Motor neuron (in vitro differentiated cells): ENCODE results near the gene ELP2. TPM values are rescaled to one million over a fixed set of nuclear protein-coding genes. Genes with fewer than 3 reads are reported as not detected.

Experiments
- ATAC-seq, 8 experiments: fragments of 200-7000 bp; cut with Tn5 transposase; replicated peaks in 6 of 8; 2 replicates each; pipeline ENCODE4 v1.8.0; 2021; ENCODE audit warnings: mild to moderate bottlenecking in 8 of 8, moderate library complexity in 8 of 8
- H3K27ac ChIP-seq, 2 donors: fragments of 250-450 bp; sonication (Bioruptor Pico); 2 replicates each; pipeline ENCODE4 v1.9.0; 2021; ENCODE audit warnings: antibody characterized with exemption in 2 of 2, mild to moderate bottlenecking in 2 of 2, moderate library complexity in 1 of 2
- H3K4me1 ChIP-seq, 2 donors: fragments of 250-450 bp; sonication (Bioruptor Pico); replicated peaks in 1 of 2; 2 replicates each; pipeline ENCODE4 v1.6.1; 2021; ENCODE audit warnings: antibody characterized with exemption in 2 of 2, mild to moderate bottlenecking in 2 of 2, moderate library complexity in 1 of 2
- H3K4me3 ChIP-seq, 5 donors: fragments of 250-450 bp; sonication (Bioruptor Pico); 2 replicates each; pipeline ENCODE4 v1.9.0; 2021; ENCODE audit warnings: antibody characterized with exemption in 5 of 5, mild to moderate bottlenecking in 5 of 5, moderate library complexity in 4 of 5
- WGBS, 10 experiments: fragments of 450-650 bp; shearing (Covaris generic); methylation state at CpG; one replicate each; pipeline ENCODE4 v1.0.0; 2022; 5-methylcytosine and 5-hydroxymethylcytosine counted together
- in situ Hi-C, 9 experiments: fragments of 400-800 bp; cut with MboI; loops; one replicate each; pipeline ENCODE4 v1.15.0; 2021; ENCODE audit warnings: low sequenced_read_pairs in 9 of 9, low pct_unique_long_range_greater_than_20kb in 2 of 9; ENCODE audit not compliant: unreplicated experiment in 9 of 9
- total RNA-seq, 8 experiments: library from RNA; unstranded; fragments of 300-600 nt; gene quantifications; 2 replicates each; pipeline versions ENCODE4 v1.2.3 to v1.2.4, GENCODE V29; 2022

The ELP2 gene
- total RNA-seq, 8 experiments from 2014 or later = 47.7 to 80.1 (median 66.3) TPM

DNA sequence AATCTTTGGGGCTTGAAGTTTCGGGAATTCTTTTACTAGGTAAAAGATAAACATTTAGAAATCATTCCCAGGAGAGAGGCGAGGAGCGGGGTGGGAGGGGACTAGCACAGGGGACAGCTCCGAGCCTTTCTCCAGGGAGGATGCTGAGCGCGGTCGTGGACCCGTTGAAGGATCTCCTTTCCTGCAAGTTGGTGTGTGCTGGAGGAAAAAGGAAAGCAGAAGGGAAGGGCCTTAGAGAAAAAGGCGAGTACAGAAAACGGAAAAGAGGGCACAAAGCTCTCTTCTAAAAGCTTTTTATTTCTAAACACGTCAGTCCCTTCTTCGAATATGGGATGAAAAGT, 1.2 kb upstream of the ELP2 start:
- Histone ChIP-seq H3K4me1 (peaks cover 14 to 19% of the 10 kb centered on the region in 2 donors), H3K27ac (peak overlapping the region in 1 of 2 donors; percentile 99), H3K4me3 (peak overlapping the region; percentile 74 to 100 (median 83))
- in situ Hi-C loops = loop anchor here in 2 of 9 experiments (25.0 kb wide), 1 partner anchor 116 kb away; no protein-coding TSS in a partner anchor
- no peak for ATAC-seq
- 0 to 4% (median 0%) methylated on average over 2 to 8 of the region's 12 CpGs; no CpG with 5 or more reads in 2 of the 10 experiments for WGBS, 10 experiments

DNA sequence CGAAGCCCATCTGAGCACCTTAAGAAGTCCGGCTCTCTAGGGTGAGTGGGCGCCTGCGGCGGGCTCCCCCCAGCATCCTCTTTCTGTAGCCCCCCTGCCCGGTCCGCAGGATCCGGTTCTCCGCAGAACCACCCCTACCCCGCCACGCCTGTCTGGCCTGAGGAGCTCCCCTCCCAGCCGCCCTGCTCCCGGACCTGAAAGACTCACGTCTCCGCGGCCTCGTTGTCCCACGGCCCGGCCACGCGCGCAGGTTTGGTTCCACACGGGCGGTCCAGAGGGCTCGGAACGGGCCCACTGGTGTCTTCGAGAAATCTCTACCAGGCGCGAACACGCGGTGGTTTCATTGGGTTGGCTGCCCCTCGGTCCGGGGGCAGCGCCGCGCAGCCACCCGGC, 796 bp upstream of the ELP2 start:
- peak; percentile 16 to 43 (median 24) for ATAC-seq
- peak overlapping the region; percentile 74 to 100 (median 83) for H3K4me3 ChIP-seq
- peak overlapping the region; percentile 99 to 100 for H3K27ac ChIP-seq
- H3K4me1 ChIP-seq = peaks cover 14 to 19% of the 10 kb centered on the region in 2 donors
- in situ Hi-C loops = loop anchor here in 2 of 9 experiments (25.0 kb wide), 1 partner anchor 117 kb away; no protein-coding TSS in a partner anchor
- 0 to 2% (median 0%) methylated on average over 3 to 17 of the region's 37 CpGs; no CpG with 5 or more reads in 5 of the 10 experiments for WGBS, 10 experiments

DNA sequence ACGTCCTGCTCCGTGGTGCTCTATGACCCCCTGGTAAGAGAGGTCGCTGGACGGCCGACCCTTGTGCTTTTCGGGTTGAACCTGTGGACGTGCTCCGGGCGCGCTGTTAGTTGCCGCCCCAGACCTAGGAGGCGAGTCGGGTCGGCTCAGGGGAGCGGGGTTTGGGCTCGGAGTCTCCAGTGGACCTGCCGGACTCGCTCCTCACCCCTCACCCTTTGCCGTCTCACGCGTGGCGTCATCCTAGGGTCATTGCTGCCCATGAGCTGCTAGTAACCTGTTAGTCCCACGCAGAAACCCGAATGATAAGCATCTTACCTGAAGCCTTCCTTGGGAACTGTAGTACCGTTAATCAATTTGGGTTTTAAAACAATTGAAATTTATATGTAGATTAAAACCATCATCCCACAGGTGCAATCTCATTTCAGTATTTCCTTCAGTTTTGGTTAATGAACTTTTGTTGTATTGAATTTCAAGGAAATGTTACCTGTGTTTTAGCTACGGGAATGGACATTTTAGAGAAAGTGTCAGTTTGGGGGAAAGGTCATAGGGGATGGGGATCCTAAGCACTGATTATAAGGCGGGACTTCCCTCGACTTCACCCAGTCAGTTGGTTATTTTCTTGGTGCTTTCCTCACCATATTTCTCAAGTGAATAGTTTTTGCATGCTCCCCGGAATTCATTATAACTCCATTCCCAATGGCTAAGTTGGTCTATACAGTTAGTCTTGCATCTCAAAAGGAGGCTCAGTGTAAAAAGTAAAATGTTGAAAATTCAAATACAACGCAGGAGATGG, 536 bp downstream of the ELP2 start:
- Histone ChIP-seq H3K27ac (peak overlapping the region; percentile 99 to 100), H3K4me1 (peaks cover 14 to 19% of the 10 kb centered on the region in 2 donors), H3K4me3 (peak overlapping the region; percentile 74 to 100 (median 83))
- peak; percentile 9 to 32 (median 18) for ATAC-seq
- in situ Hi-C loops = loop anchor here in 2 of 9 experiments (25.0 kb wide), 1 partner anchor 118 kb away; no protein-coding TSS in a partner anchor
- 0 to 29% (median 13%) methylated on average over 3 to 21 of the region's 30 CpGs for WGBS, 10 experiments

DNA sequence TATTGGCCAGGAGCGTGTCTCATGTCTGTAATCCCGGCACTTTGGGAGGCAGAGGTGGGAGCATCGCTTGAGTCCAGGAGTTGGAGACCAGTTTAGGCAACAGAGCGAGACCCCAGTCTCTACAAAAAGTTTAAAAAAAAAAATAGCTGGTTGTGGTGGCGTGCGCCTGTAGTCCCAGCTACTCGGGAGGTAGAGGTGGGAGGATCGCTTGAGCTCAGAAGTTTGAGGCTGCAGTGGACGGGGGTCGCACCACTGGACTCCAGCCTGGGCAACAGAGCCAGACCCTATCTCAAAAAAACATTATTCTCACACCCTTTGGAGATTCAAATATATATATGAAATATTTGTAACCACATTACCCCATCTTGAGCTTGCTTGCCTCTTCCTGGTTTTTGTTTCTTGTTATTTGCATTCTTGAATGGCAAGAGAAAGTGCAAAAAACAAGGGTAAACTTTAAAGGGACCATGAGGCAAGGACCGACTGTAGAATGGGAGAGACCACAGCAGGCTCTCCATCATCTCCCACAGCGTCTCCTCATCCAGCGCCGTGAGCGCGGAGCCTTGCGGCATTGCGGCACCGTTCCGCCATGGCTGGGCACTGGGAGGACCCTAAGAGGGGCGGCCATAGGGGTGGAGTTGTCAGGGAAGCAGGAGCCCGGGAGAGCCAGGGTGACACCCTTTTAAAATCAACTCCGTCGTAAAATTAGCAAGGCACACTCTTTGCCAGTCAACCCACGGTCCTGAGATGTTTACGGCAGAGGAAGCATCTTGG, 1.4 kb downstream of the ELP2 start:
- 65 to 100% (median 93%) methylated on average over 1 to 16 of the region's 26 CpGs; no CpG with 5 or more reads in 1 of the 10 experiments for WGBS, 10 experiments
- H3K4me1 ChIP-seq = peaks cover 14 to 19% of the 10 kb centered on the region in 2 donors
- in situ Hi-C loops = loop anchor here in 2 of 9 experiments (25.0 kb wide), 1 partner anchor 119 kb away; no protein-coding TSS in a partner anchor
- no peak for ATAC-seq
- H3K4me3 ChIP-seq = peak overlapping the region; percentile 74 to 100 (median 83)
- H3K27ac ChIP-seq = no peak overlapping the region

DNA sequence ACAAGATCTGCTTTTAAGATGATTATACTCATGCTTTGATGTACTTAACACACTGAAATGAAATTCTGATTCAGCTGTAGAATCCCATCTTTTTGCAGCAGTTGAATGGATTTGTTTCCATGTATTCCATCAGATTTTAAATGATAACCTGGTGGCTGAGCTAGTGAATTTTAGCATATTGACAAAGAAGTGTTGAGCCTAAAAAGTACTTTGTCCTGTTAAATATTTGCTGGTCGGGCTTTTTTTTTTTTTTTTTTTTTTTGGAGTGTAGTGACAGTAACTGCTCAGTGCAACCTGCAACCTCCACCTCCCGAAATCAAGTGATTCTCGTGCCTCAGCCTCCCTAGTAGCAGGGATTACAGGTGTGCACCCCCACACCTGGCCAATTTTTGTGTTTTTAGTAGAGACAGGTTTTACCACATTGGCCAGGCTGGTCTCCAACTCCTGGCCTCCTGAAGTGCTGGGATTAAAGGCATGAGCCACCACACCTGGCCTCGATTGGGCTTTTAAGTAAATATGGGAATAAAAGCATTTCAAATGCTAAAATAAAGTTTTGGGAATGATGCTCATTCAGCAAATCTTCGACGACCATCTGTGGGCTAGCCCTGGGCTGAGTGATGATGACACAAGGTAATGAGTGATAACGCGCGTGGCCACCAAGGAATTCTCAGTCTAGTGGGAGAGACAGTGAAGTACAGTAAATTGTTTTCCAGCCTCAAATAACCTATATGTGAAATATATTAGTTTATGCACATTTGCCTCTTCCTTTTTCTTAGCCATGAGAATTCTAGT, 2.2 kb downstream of the ELP2 start:
- in situ Hi-C loops = loop anchor here in 2 of 9 experiments (25.0 kb wide), 1 partner anchor 120 kb away; no protein-coding TSS in a partner anchor
- Histone ChIP-seq H3K4me3 (no peak overlapping the region), H3K27ac (no peak overlapping the region), H3K4me1 (peaks cover 14 to 15% of the 10 kb centered on the region in 2 donors)
- WGBS, 10 experiments = 76 to 94% (median 88%) methylated on average over 1 to 9 of the region's 9 CpGs; no CpG with 5 or more reads in 1 of the 10 experiments
- no peak for ATAC-seq

DNA sequence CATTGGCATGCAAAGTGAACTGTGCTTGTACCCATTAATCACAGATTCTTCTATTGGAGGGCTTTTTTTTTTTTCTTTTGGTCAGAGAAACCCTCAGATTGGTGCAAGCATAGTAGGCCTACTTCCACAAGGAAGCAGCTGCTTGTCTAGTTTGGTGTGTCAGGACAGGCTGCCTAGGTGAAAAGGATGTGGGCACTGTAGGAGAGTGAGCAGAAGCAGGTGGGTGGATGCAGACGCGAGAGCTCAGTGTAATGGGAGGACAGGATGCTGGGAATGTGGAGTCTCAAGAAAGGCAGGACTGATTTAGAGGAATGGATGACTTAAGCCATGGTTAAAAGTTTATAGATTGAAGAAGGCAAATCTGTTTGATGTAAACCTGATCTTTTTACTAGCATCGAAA, 3.1 kb downstream of the ELP2 start:
- Histone ChIP-seq H3K4me3 (no peak overlapping the region), H3K4me1 (peaks cover 8 to 11% of the 10 kb centered on the region in 2 donors), H3K27ac (no peak overlapping the region)
- in situ Hi-C loops = loop anchor here in 2 of 9 experiments (25.0 kb wide), 1 partner anchor 120 kb away; no protein-coding TSS in a partner anchor
- no peak for ATAC-seq
- 67 to 100% (median 97%) methylated on average over 1 to 3 of the region's 3 CpGs; no CpG with 5 or more reads in 1 of the 10 experiments for WGBS, 10 experiments

DNA sequence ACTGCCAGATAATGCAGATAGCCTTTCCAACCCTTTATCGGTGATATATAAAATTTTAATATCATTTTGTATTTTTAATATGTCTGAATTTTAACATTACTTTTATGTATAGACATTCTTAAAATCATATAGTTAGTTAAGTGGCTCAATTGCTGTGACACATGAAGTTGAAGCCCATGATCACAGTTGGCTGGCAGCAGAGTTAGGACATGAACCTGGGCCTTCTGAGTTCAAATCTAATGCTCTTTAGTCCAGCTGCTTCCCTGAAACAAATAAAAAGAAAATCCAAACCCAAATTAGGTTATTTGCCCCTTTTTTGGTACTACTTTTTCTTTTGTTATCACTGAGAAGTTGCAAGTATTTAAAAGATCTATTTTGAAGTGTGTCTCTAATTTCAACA, 5.6 kb downstream of the ELP2 start:
- 46 to 100% (median 95%) methylated on average over 1 of the region's 1 CpG for WGBS, 10 experiments
- in situ Hi-C loops = loop anchor here in 2 of 9 experiments (25.0 kb wide), 1 partner anchor 123 kb away; no protein-coding TSS in a partner anchor
- ATAC-seq = no peak
- H3K4me1 ChIP-seq = peaks cover 7 to 8% of the 10 kb centered on the region in 2 donors
- no peak overlapping the region for H3K27ac ChIP-seq
- H3K4me3 ChIP-seq = no peak overlapping the region

DNA sequence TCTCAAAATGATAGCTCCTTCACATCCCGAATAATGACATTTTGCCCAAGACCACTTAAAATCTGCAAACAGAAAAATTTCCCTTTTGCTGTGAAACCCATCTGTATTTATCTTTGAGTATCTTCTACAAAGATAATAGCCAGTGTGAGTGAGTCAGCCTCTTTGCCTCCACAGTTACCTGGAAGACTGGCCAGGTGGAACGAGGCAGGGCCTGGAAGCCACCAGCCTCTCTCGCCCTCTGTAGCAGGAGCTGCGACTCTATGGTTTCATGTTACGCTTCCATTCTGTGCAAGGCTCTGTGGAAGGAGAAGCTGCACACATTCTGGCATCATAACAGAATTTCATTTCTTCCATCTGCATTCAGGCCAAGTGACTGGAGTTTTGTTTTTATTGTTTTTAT, 9.5 kb downstream of the ELP2 start:
- no peaks in the 10 kb centered on the region for H3K4me1 ChIP-seq
- ATAC-seq = no peak
- no peak overlapping the region for H3K4me3 ChIP-seq
- H3K27ac ChIP-seq = no peak overlapping the region
- in situ Hi-C loops = loop anchor here in 2 of 9 experiments (25.0 kb wide), 1 partner anchor 127 kb away; no protein-coding TSS in a partner anchor
- 88 to 100% (median 95%) methylated on average over 1 to 5 of the region's 5 CpGs; no CpG with 5 or more reads in 2 of the 10 experiments for WGBS, 10 experiments

DNA sequence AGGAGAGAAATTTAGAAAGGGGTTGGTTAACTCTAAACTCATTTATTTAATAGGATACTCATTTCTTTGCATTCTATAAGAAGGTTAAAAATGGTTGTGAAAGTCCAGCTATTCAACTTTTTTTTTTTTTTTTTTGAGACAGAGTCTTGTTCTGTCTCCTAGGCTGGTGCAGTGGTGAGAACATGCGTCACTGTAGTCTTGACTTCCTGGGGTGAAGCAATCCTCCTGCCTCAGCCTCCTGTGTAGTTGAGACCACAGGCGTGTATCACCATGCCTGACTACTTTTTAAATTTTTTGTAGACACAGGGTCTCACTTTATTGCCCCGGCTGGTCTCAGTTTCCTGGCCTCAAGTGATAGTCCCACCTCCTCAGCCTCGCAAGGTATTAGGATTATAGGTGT, 11.9 kb downstream of the ELP2 start:
- no peak overlapping the region for H3K4me3 ChIP-seq
- in situ Hi-C loops = loop anchor here in 2 of 9 experiments (25.0 kb wide), 1 partner anchor 129 kb away; no protein-coding TSS in a partner anchor
- H3K4me1 ChIP-seq = no peaks in the 10 kb centered on the region
- WGBS, 10 experiments = 93 to 100% (median 100%) methylated on average over 1 to 3 of the region's 4 CpGs; no CpG with 5 or more reads in 1 of the 10 experiments
- H3K27ac ChIP-seq = no peak overlapping the region
- ATAC-seq = no peak

DNA sequence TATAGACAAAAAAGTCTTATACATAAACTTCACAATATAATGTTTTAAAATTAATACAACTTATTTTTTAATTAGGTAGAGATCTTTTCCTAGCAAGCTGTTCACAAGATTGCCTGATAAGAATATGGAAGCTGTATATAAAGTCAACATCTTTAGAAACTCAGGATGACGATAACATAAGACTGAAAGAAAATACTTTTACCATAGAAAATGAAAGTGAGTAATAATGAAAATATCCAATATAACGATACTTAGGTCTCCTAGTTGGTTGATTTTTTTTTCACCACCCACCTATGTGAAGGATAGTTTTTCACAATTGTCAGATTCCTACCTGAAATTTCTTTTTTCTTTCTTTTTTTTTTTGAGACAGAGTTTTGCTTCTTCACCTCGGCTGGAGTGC, 13.1 kb downstream of the ELP2 start:
- Histone ChIP-seq H3K4me1 (no peaks in the 10 kb centered on the region), H3K4me3 (no peak overlapping the region), H3K27ac (no peak overlapping the region)
- 88 to 100% (median 98%) methylated on average over 1 to 3 of the region's 3 CpGs for WGBS, 10 experiments
- in situ Hi-C loops = loop anchor here in 2 of 9 experiments (25.0 kb wide), 1 partner anchor 130 kb away; no protein-coding TSS in a partner anchor
- no peak for ATAC-seq

DNA sequence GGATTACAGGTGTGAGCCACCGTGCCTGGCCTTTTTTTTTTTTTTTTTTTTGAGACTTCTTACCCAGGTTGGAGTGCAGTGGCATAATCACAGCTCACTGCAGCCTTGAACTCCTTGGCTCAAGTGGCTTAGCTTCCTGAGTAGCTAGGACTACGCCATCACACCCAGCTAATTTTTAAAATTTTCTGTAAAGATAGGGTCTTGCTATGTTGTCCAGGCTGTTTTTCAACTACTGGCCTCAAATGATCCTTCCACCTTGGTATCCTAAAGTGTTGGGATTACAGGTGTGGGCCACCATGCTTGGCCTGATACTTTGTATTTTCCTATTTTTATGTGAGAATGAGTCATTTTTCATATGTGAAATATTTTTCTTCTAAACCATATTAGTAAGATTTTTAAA, 13.7 kb downstream of the ELP2 start:
- Histone ChIP-seq H3K4me3 (no peak overlapping the region), H3K4me1 (no peaks in the 10 kb centered on the region), H3K27ac (no peak overlapping the region)
- 86 to 100% (median 100%) methylated on average over 1 of the region's 2 CpGs; no CpG with 5 or more reads in 6 of the 10 experiments for WGBS, 10 experiments
- in situ Hi-C loops = loop anchor here in 2 of 9 experiments (25.0 kb wide), 1 partner anchor 131 kb away; no protein-coding TSS in a partner anchor
- no peak for ATAC-seq
